Measurements from ENCODE around the gene SLC44A5.

DNA sequence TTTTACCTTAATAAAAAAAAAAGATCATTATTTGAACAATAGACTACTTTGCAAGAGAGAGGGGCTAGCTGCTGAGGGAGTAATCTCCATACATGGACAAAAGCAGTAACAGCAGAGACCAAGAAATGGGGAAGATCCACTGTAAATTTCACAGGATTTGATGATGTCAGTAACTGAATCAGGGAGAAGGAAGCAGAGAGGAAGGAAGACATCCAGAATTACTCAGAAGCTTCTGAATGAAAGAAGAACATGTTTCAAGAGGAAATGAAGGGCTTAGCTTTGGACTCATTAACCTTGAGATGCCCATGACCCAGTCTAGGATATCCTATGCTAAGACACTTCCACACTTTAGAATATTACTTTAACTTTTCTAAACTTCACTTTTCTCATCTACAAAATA lies 60.4 kb downstream of the SLC44A5 start:
- TF ChIP-seq, protein P1, sequence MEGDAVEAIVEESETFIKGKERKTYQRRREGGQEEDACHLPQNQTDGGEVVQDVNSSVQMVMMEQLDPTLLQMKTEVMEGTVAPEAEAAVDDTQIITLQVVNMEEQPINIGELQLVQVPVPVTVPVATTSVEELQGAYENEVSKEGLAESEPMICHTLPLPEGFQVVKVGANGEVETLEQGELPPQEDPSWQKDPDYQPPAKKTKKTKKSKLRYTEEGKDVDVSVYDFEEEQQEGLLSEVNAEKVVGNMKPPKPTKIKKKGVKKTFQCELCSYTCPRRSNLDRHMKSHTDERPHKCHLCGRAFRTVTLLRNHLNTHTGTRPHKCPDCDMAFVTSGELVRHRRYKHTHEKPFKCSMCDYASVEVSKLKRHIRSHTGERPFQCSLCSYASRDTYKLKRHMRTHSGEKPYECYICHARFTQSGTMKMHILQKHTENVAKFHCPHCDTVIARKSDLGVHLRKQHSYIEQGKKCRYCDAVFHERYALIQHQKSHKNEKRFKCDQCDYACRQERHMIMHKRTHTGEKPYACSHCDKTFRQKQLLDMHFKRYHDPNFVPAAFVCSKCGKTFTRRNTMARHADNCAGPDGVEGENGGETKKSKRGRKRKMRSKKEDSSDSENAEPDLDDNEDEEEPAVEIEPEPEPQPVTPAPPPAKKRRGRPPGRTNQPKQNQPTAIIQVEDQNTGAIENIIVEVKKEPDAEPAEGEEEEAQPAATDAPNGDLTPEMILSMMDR (conservative IDR thresholded peaks at IDR 0.05; ENCODE audit: low read depth, low read length) = no peak
- no peak for TF ChIP-seq EZH2 (IDR thresholded peaks at IDR 0.05; ENCODE audit: borderline replicate concordance, low read depth, low read length, poor library complexity, severe bottlenecking)
